GM23338 (cell line): Measurements from ENCODE around the gene ANKRD22. TPM values are rescaled to one million over a fixed set of nuclear protein-coding genes. Genes with fewer than 3 reads are reported as not detected.

ENCODE experiments used
- ATAC-seq: fragments of 200-7000 bp; cut with Tn5 transposase; 3 replicates; pipeline ENCODE4 v1.9.1; 2020
- DNase-seq: peaks from one replicate; pipeline ENCODE4 v3.0.0-alpha.2; 2015; ENCODE audit warnings: low spot score
- H2AFZ ChIP-seq: fragments of 200-600 bp; sonication (generic); 2 replicates; pipeline ENCODE4 v1.8.0; 2016; ENCODE audit warnings: antibody characterized with exemption, mild to moderate bottlenecking, moderate library complexity
- H3F3A ChIP-seq: fragments of 200-600 bp; sonication (generic); replicated peaks from 2 replicates; pipeline ENCODE4 v1.8.0; 2017; ENCODE audit warnings: antibody characterized with exemption, mixed run types, low read depth
- H3K27ac ChIP-seq: fragments of 200-600 bp; sonication (generic); 2 replicates; pipeline ENCODE4 v1.6.1; 2016; ENCODE audit warnings: low read depth
- H3K27me3 ChIP-seq: fragments of 200-600 bp; sonication (generic); 2 replicates; pipeline ENCODE4 v1.8.0; 2016; ENCODE audit warnings: mild to moderate bottlenecking, mixed run types, moderate library complexity; ENCODE audit not compliant: insufficient read depth
- H3K36me3 ChIP-seq: fragments of 200-600 bp; sonication (generic); 2 replicates; pipeline ENCODE4 v1.8.0; 2016; ENCODE audit warnings: mild to moderate bottlenecking; ENCODE audit not compliant: insufficient read depth
- H3K4me1 ChIP-seq: fragments of 200-600 bp; sonication (generic); 2 replicates; pipeline ENCODE4 v1.8.0; 2016; ENCODE audit warnings: mild to moderate bottlenecking, moderate library complexity; ENCODE audit not compliant: insufficient read depth
- H3K4me2 ChIP-seq: fragments of 200-600 bp; sonication (generic); 2 replicates; pipeline ENCODE4 v1.7.1; 2017; ENCODE audit warnings: mixed run types
- H3K4me3 ChIP-seq: fragments of 200-600 bp; sonication (generic); 2 replicates; pipeline ENCODE4 v1.6.1; 2016; ENCODE audit warnings: mixed run types
- H3K79me2 ChIP-seq: fragments of 200-600 bp; sonication (generic); replicated peaks from 2 replicates; pipeline ENCODE4 v1.8.0; 2017; ENCODE audit warnings: mild to moderate bottlenecking; ENCODE audit not compliant: insufficient read depth
- H3K9me2 ChIP-seq: fragments of 200-600 bp; sonication (generic); 2 replicates; pipeline ENCODE4 v1.8.0; 2017; ENCODE audit not compliant: insufficient read depth
- H4K20me1 ChIP-seq: fragments of 200-600 bp; sonication (generic); replicated peaks from 2 replicates; pipeline ENCODE4 v1.8.0; 2017; ENCODE audit warnings: mild to moderate bottlenecking; ENCODE audit not compliant: insufficient read depth
- H3K27ac Mint-ChIP-seq: 2 replicates; pipeline ENCODE4 v1.8.0; 2020; ENCODE audit warnings: inconsistent platforms, mild to moderate bottlenecking, moderate library complexity, mixed read lengths
- H3K27me3 Mint-ChIP-seq: 3 replicates; pipeline ENCODE4 v1.8.0; 2022; ENCODE audit warnings: low read depth, mild to moderate bottlenecking, moderate library complexity, mixed read lengths, inconsistent platforms; ENCODE audit not compliant: insufficient read depth, poor library complexity
- H3K36me3 Mint-ChIP-seq: 3 replicates; pipeline ENCODE4 v1.8.0; 2021; ENCODE audit warnings: low read depth, mild to moderate bottlenecking, inconsistent platforms, moderate library complexity, mixed read lengths
- H3K4me1 Mint-ChIP-seq: 3 replicates; pipeline ENCODE4 v1.8.0; 2020; ENCODE audit warnings: mild to moderate bottlenecking, inconsistent platforms, mixed read lengths
- H3K4me3 Mint-ChIP-seq: 3 replicates; pipeline ENCODE4 v1.8.0; 2021; ENCODE audit warnings: moderate library complexity, mild to moderate bottlenecking, inconsistent platforms, mixed read lengths
- H3K9me3 Mint-ChIP-seq: 3 replicates; pipeline ENCODE4 v1.8.0; 2020; ENCODE audit warnings: moderate library complexity, mild to moderate bottlenecking, inconsistent platforms, mixed read lengths
- CREB1 ChIP-seq: fragments of 250-450 bp; sonication (Bioruptor Pico); IDR thresholded peaks from 2 replicates; pipeline ENCODE4 v1.5.0; 2020; ENCODE audit warnings: low read depth, mild to moderate bottlenecking, moderate library complexity
- ETS1 ChIP-seq: IDR thresholded peaks from 2 replicates; pipeline ENCODE4 v1.6.1; 2016; ENCODE audit warnings: antibody characterized with exemption
- EZH2 ChIP-seq: fragments of 200-600 bp; sonication (generic); IDR thresholded peaks from one replicate; pipeline ENCODE4 v1.8.0; 2017; ENCODE audit warnings: antibody characterized with exemption, mild to moderate bottlenecking, low read depth; ENCODE audit not compliant: unreplicated experiment
- EZH2phosphoT487 ChIP-seq: fragments of 200-600 bp; sonication (generic); IDR thresholded peaks from one replicate; pipeline ENCODE4 v1.8.1; 2018; ENCODE audit warnings: antibody characterized with exemption; ENCODE audit not compliant: unreplicated experiment
- JUNB ChIP-seq: IDR thresholded peaks from one replicate; pipeline ENCODE4 v1.6.1; 2016; ENCODE audit warnings: antibody characterized with exemption; ENCODE audit not compliant: unreplicated experiment
- NANOG ChIP-seq: IDR thresholded peaks from 2 replicates; pipeline ENCODE4 v1.6.1; 2016; ENCODE audit warnings: antibody characterized with exemption, borderline replicate concordance
- STAT1 ChIP-seq: IDR thresholded peaks from one replicate; pipeline ENCODE4 v1.6.1; 2016; ENCODE audit warnings: antibody characterized with exemption; ENCODE audit not compliant: unreplicated experiment
- ZNF114 ChIP-seq: fragments of 250-450 bp; sonication (Bioruptor Pico); IDR thresholded peaks from 2 replicates; pipeline ENCODE4 v1.5.0; 2020; ENCODE audit warnings: mild to moderate bottlenecking, moderate library complexity
- long read RNA-seq: library from polyadenylated mRNA; unstranded; transcript quantifications from one replicate; pipeline ENCODE4 v2.0.0, GENCODE V29; 2020; ENCODE audit not compliant: unreplicated experiment
- polyA plus RNA-seq: library from polyadenylated mRNA; unstranded; fragments of >200 nt; fragmentation: Nextera tagmentation; extraction: Ambion mirVana; gene quantifications from 2 replicates; pipeline ENCODE4 v1.2.1, GENCODE V29; 2016
- total RNA-seq: library from RNA; depleted of rRNA; stranded (reverse); fragments of >200 nt; shearing (Covaris generic); gene quantifications from 2 replicates; pipeline ENCODE4 v1.2.3, GENCODE V29; 2014; rRNA removed
- TF ChIP-seq, protein P1 (sequence below): IDR thresholded peaks from one replicate; pipeline ENCODE4 v1.6.1; 2018; ENCODE audit warnings: antibody characterized with exemption; ENCODE audit not compliant: unreplicated experiment
- TF ChIP-seq, protein P2 (sequence below), 2 experiments: fragments of 200-600 bp in 1 of 2; sonication (generic) in 1 of 2; conservative IDR thresholded peaks; 2 replicates each; pipeline versions ENCODE4 v1.5.1 to v1.6.1; 2016 to 2017; ENCODE audit warnings: antibody characterized with exemption in 2 of 2, low read depth in 2 of 2, mild to moderate bottlenecking in 2 of 2, moderate library complexity in 1 of 2

Gene ANKRD22
- total RNA-seq (not detected in 2 replicates), polyA plus RNA-seq (not detected in 2 replicates)
- long read RNA-seq = 0 reads

DNA sequence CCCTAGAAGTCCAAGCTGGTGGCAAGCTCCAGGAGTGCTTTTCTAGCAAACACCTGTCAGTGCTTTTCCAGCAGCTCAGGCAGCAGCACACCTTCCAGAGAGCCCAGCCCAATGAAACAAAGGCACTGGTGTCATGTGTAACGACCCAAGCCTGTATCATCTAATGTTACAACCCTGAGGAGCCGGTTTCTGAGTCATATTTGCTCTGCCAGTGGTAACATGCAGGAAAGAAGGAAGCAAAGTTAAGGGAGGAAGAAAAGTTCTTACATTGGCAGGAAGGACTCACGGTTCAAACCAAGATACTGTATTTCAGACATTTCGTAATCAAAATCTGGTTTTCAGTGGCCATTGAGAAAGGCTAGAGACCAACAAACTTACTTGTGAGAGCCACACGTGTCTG is at the start of gene ANKRD22:
ANKRD22 (minus strand) TSS at position 139 of the 400 bp plus-strand sequence. CDS start 237 bp downstream, outside the sequence.
- DNase-seq = peak; percentile 53
- H3K4me3 ChIP-seq = no peak within 1 kb of the TSS
- Mint-ChIP-seq H3K4me1 (peaks cover 21% of the 10 kb centered on the region), H3K4me3 (no peak within 1 kb of the TSS), H3K27ac (no peak within 1 kb of the TSS), H3K9me3 (no peaks in the 10 kb centered on the region), H3K27me3 (peaks cover 2% of the 10 kb centered on the region), H3K36me3 (no peaks in the 10 kb centered on the region)
- H3K4me1 ChIP-seq = peaks cover 21% of the 10 kb centered on the region
- H3K27ac ChIP-seq = no peak within 1 kb of the TSS
- no peaks in the 10 kb centered on the region for H3K79me2 ChIP-seq
- no peaks in the 10 kb centered on the region for H4K20me1 ChIP-seq
- H3F3A ChIP-seq = no peaks in the 10 kb centered on the region
- no peaks in the 10 kb centered on the region for H3K27me3 ChIP-seq
- no peak within 1 kb of the TSS for H3K4me2 ChIP-seq
- H2AFZ ChIP-seq = peak within 1 kb of the TSS; percentile 60; the same call in 1 of the 2 replicates
- H3K36me3 ChIP-seq = no peaks in the 10 kb centered on the region
- TF ChIP-seq CREB1 (CRISPR knock-in tag) = no peak
- no peak for TF ChIP-seq ETS1
- TF ChIP-seq JUNB = no peak
- TF ChIP-seq ZNF114 = no peak
- no peak for TF ChIP-seq EZH2phosphoT487
- TF ChIP-seq, protein P1, sequence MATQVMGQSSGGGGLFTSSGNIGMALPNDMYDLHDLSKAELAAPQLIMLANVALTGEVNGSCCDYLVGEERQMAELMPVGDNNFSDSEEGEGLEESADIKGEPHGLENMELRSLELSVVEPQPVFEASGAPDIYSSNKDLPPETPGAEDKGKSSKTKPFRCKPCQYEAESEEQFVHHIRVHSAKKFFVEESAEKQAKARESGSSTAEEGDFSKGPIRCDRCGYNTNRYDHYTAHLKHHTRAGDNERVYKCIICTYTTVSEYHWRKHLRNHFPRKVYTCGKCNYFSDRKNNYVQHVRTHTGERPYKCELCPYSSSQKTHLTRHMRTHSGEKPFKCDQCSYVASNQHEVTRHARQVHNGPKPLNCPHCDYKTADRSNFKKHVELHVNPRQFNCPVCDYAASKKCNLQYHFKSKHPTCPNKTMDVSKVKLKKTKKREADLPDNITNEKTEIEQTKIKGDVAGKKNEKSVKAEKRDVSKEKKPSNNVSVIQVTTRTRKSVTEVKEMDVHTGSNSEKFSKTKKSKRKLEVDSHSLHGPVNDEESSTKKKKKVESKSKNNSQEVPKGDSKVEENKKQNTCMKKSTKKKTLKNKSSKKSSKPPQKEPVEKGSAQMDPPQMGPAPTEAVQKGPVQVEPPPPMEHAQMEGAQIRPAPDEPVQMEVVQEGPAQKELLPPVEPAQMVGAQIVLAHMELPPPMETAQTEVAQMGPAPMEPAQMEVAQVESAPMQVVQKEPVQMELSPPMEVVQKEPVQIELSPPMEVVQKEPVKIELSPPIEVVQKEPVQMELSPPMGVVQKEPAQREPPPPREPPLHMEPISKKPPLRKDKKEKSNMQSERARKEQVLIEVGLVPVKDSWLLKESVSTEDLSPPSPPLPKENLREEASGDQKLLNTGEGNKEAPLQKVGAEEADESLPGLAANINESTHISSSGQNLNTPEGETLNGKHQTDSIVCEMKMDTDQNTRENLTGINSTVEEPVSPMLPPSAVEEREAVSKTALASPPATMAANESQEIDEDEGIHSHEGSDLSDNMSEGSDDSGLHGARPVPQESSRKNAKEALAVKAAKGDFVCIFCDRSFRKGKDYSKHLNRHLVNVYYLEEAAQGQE = no peak
- H3K9me2 ChIP-seq = no peaks in the 10 kb centered on the region
- ATAC-seq = peak; percentile 88

DNA sequence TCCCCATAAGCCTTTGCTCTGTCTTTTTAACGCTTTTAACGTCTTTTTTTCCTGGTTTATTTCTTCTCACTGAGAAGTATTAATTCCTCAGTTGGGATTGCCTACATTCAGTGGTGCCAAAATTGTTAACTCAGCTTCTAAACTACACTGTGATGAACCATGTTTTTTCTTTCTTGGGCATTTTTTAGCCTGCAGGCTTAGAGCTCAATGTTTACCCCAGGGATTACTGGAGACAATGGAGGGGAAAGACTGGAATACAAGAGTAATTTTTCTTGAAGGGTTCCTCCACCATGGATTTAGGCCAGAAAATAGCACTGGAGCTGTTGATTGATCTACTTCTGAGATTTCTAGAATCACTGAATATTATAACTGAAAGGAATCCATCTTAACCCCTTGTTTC is 48.2 kb upstream of the ANKRD22 start:
- no peaks in the 10 kb centered on the region for H4K20me1 ChIP-seq
- H3K9me3 Mint-ChIP-seq = no peaks in the 10 kb centered on the region
- no peak overlapping the region for H2AFZ ChIP-seq
- no peaks in the 10 kb centered on the region for H3K27me3 ChIP-seq
- H3K9me2 ChIP-seq = no peaks in the 10 kb centered on the region
- peaks cover 10% of the 10 kb centered on the region; the same call in 2 of the 3 replicates for H3K4me1 Mint-ChIP-seq
- no peaks in the 10 kb centered on the region for H3K4me1 ChIP-seq
- TF ChIP-seq ETS1 (no peak), NANOG (no peak), EZH2phosphoT487 (no peak), STAT1 (no peak), JUNB (no peak), EZH2 (no peak), ZNF114 (no peak)
- TF ChIP-seq, protein P1 = no peak
- TF ChIP-seq, protein P2, sequence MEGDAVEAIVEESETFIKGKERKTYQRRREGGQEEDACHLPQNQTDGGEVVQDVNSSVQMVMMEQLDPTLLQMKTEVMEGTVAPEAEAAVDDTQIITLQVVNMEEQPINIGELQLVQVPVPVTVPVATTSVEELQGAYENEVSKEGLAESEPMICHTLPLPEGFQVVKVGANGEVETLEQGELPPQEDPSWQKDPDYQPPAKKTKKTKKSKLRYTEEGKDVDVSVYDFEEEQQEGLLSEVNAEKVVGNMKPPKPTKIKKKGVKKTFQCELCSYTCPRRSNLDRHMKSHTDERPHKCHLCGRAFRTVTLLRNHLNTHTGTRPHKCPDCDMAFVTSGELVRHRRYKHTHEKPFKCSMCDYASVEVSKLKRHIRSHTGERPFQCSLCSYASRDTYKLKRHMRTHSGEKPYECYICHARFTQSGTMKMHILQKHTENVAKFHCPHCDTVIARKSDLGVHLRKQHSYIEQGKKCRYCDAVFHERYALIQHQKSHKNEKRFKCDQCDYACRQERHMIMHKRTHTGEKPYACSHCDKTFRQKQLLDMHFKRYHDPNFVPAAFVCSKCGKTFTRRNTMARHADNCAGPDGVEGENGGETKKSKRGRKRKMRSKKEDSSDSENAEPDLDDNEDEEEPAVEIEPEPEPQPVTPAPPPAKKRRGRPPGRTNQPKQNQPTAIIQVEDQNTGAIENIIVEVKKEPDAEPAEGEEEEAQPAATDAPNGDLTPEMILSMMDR (conservative IDR thresholded peaks at IDR 0.05; ENCODE audit: low read depth in 2 of 2) = no peak
- H3K4me2 ChIP-seq = no peak overlapping the region
- H3F3A ChIP-seq = no peaks in the 10 kb centered on the region
- DNase-seq = no peak
- no peaks in the 10 kb centered on the region for H3K36me3 ChIP-seq
- ATAC-seq = no peak
- no peak overlapping the region for H3K27ac Mint-ChIP-seq
- H3K4me3 ChIP-seq = no peak overlapping the region
- H3K27ac ChIP-seq = no peak overlapping the region
- no peak overlapping the region for H3K4me3 Mint-ChIP-seq
- peaks cover 8% of the 10 kb centered on the region; the same call in 2 of the 3 replicates for H3K36me3 Mint-ChIP-seq
- no peaks in the 10 kb centered on the region for H3K79me2 ChIP-seq
- no peaks in the 10 kb centered on the region for H3K27me3 Mint-ChIP-seq
